Activated naive CD4-positive, alpha-beta T cell treated with Interleukin-2 at 50 U/mL for 16 hours (primary cell): Measurements from ENCODE around the gene KCTD21.
A peak's percentile ranks its signal among the peaks of the same experiment; 100 is the strongest.

ENCODE experiments used
- DNase-seq: peaks from one replicate; pipeline ENCODE4 v3.0.0-alpha.2; 2020

KCTD21 gene

DNA sequence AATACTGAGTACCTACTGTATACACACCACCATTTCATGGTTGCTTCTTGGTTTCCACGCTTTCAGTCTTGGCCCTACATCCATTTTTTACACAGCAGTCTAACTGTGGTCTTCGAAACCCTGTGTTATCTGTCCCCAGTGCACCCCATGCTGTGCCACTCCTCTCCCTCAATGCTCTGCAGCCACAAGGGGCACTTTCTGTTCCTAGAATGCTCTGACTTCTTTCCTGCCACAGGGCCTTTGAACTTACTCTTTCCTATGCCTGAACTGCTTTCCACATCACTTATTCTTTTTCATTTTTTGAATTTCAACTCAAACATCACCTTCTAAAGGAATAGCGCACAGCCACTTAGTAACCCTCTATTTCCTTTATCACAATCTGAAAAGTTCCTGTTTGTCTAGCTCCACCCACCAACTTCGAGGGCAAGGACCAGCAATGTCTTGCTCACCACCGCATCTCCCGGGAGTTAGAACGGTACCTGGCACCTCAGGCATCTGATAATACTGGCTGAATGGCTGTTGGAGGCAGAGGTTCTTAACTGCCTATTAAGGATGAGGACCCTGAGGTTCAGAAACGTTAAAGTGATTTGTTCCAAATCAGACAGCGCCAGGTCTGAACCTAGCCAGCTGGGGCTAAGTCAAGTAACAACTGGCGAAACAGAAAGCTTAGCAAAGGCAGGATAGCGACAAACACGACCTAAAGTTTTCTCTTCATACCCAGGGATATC, 49.6 kb downstream of the KCTD21 start:
- DNase-seq: peak; percentile 47

- no peak for DNase-seq
Observed at GRCh38 chr11:78138291-78138690, 50.1 kb downstream of the KCTD21 start.

DNA sequence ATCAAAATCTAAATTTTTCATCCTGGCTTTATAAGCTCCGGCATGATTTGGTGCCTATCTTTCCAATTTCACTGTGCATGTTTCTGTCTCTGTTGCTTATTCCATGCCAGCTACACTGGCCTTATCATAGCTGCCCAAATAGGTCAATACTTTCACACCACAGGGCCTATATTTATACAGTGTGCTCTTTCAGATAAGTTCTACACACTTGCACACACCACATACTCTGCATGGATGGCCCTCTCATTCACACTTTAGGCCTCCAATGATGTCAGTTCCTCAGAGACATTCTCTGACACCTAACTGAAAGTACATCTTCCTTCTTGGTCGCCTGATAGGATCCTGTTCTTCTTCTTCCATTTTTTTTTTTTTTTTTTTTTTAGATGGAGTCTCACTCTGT, 56.0 kb downstream of the KCTD21 start:
- no peak for DNase-seq

GRCh38 chr11:78131956-78132355, 56.5 kb downstream of the KCTD21 start:
- DNase-seq: no peak

- no peak for DNase-seq
Observed at GRCh38 chr11:78127403-78127802, 61.0 kb downstream of the KCTD21 start.
